CD4-positive, alpha-beta T cell (primary cell): Measurements from ENCODE around the gene GSTP1. TPM values are rescaled to one million over a fixed set of nuclear protein-coding genes. Genes with fewer than 3 reads are reported as not detected.
"Not testable (repeated sequence)": the region's sequence is repeated elsewhere in the genome, so short reads cannot be mapped to it uniquely, and the experiment has no call there.

Experiments
- ATAC-seq: fragments of 200-7000 bp; cut with Tn5 transposase; one replicate; pipeline ENCODE4 v1.10.0; 2022; ENCODE audit warnings: mild to moderate bottlenecking; ENCODE audit not compliant: poor library complexity
- CTCF ChIA-PET: fragments of 350-600 bp; sonication (Branson Sonifier 250); formaldehyde crosslinking; loops from one replicate; lab custom pipeline; 2021; ENCODE audit warnings: antibody characterized with exemption, inconsistent platforms; lab: Charles Lee
- POLR2A ChIA-PET: fragments of 350-600 bp; sonication (Branson Sonifier 250); formaldehyde crosslinking; loops from one replicate; lab custom pipeline; 2021; ENCODE audit warnings: antibody characterized with exemption, inconsistent platforms; lab: Charles Lee
- DNase-seq, 14 experiments: peaks; one replicate each; pipeline ENCODE4 v3.0.0-alpha.2; 2013 to 2020; ENCODE audit warnings: mixed read lengths in 2 of 14
- H3K27ac ChIP-seq, 2 donors: one replicate each; pipeline versions ENCODE4 v1.5.1 to v1.7.0; 2013; ENCODE audit warnings: low read length in 2 of 2, low read depth in 1 of 2, mild to moderate bottlenecking in 1 of 2
- H3K27me3 ChIP-seq, 2 experiments: 1 replicate in 1 of 2; 2 replicates in 1 of 2; pipeline versions ENCODE4 v1.6.1 to v1.7.0; 2013; ENCODE audit warnings: low read length in 2 of 2, control low read depth in 1 of 2, mild to moderate bottlenecking in 1 of 2, moderate library complexity in 1 of 2; ENCODE audit not compliant: insufficient read depth in 2 of 2, control insufficient read depth in 1 of 2
- H3K36me3 ChIP-seq: one replicate; pipeline ENCODE4 v1.6.1; 2013; ENCODE audit warnings: low read length, control low read depth; ENCODE audit not compliant: insufficient read depth
- H3K4me1 ChIP-seq: one replicate; pipeline ENCODE4 v1.6.1; 2013; ENCODE audit warnings: low read length, control low read depth; ENCODE audit not compliant: insufficient read depth
- H3K4me3 ChIP-seq: one replicate; pipeline ENCODE4 v1.5.1; 2013; ENCODE audit warnings: mild to moderate bottlenecking, low read length, moderate library complexity
- H3K9me3 ChIP-seq, 2 experiments: 1 replicate in 1 of 2; 2 replicates in 1 of 2; pipeline versions ENCODE4 v1.6.1 to v1.7.0; 2013; ENCODE audit warnings: low read length in 2 of 2, mild to moderate bottlenecking in 2 of 2, control low read depth in 1 of 2, moderate library complexity in 1 of 2; ENCODE audit not compliant: control insufficient read depth in 1 of 2, insufficient read depth in 1 of 2
- H3K27ac Mint-ChIP-seq: one replicate; pipeline ENCODE4 v1.8.0; 2020; ENCODE audit warnings: mixed read lengths
- H3K27me3 Mint-ChIP-seq: one replicate; pipeline ENCODE4 v1.8.0; 2021; ENCODE audit warnings: mixed read lengths
- H3K36me3 Mint-ChIP-seq: one replicate; pipeline ENCODE4 v1.8.0; 2021; ENCODE audit warnings: low read depth, mixed read lengths
- H3K4me1 Mint-ChIP-seq: one replicate; pipeline ENCODE4 v1.8.0; 2021; ENCODE audit warnings: low read depth, mixed read lengths
- H3K4me3 Mint-ChIP-seq: one replicate; pipeline ENCODE4 v1.8.0; 2020; ENCODE audit warnings: mild to moderate bottlenecking, mixed read lengths
- H3K9me3 Mint-ChIP-seq: one replicate; pipeline ENCODE4 v1.8.0; 2020; ENCODE audit warnings: mixed read lengths
- CTCF ChIP-seq: fragments of 200-600 bp; IDR thresholded peaks from one replicate; pipeline ENCODE4 v1.8.0; 2022; ENCODE audit warnings: antibody characterized with exemption, mild to moderate bottlenecking
- intact Hi-C, 2 experiments: fragments of 100-400 bp; cut with DNase I in 1 of 2; cut with micrococcal nuclease in 1 of 2; formaldehyde crosslinking; loops; one replicate each; pipeline versions ENCODE4 v1.15.1 to v1.9.0; 2023 to 2025; cut with DNase I, micrococcal nuclease
- total RNA-seq, 174 experiments: library from RNA in 2 of 174; stranded (reverse) in 2 of 174; gene quantifications; one replicate each; pipeline ENCODE4 v1.2.3 and lab custom pipeline; 2021 to 2026

GSTP1 gene
- total RNA-seq, 2 experiments from 2014 or later, result 60.1 to 62.8 TPM

- ChIA-PET POLR2A (no interaction called here), CTCF (no interaction called here)
- Mint-ChIP-seq H3K4me3 (peak overlapping the region; percentile 8), H3K4me1 (peaks cover 35% of the 10 kb centered on the region), H3K9me3 (no peaks in the 10 kb centered on the region), H3K36me3 (peaks cover 6% of the 10 kb centered on the region), H3K27ac (peak overlapping the region; percentile 29), H3K27me3 (no peaks in the 10 kb centered on the region)
- DNase-seq (no peak), ATAC-seq (no peak)
- intact Hi-C loops, result loop anchor here in 1 of 2 experiments (5.0 kb wide), 1 partner anchor 74 kb away; no protein-coding TSS in a partner anchor
- Histone ChIP-seq H3K9me3 (peaks cover 0 to 4% of the 10 kb centered on the region in 2 experiments), H3K4me3 (no peak overlapping the region), H3K36me3 (no peaks in the 10 kb centered on the region), H3K27ac (no peak overlapping the region), H3K27me3 (no peaks in the 10 kb centered on the region), H3K4me1 (peaks cover 25% of the 10 kb centered on the region)
- no peak for TF ChIP-seq CTCF
These were observed 3.1 kb downstream of the GSTP1 start for GRCh38 chr11:67586568-67587250.

GRCh38 chr11:67588136-67588503 lies 4.5 kb downstream of the GSTP1 start:
- no peaks in the 10 kb centered on the region for H3K27me3 ChIP-seq
- ATAC-seq, result no peak
- peaks cover 17% of the 10 kb centered on the region for H3K4me1 ChIP-seq
- DNase-seq, result no peak
- intact Hi-C loops, result loop anchor here in 1 of 2 experiments (5.0 kb wide), 1 partner anchor 76 kb away; no protein-coding TSS in a partner anchor
- H3K4me3 ChIP-seq, result no peak overlapping the region
- H3K27ac Mint-ChIP-seq, result peak overlapping the region; percentile 29
- no peak overlapping the region for H3K4me3 Mint-ChIP-seq
- no peaks in the 10 kb centered on the region for H3K36me3 ChIP-seq
- H3K27ac ChIP-seq, result no peak overlapping the region
- no peaks in the 10 kb centered on the region for H3K27me3 Mint-ChIP-seq
- no peak for TF ChIP-seq CTCF
- H3K36me3 Mint-ChIP-seq, result peaks cover 6% of the 10 kb centered on the region
- H3K9me3 ChIP-seq, result peaks cover 0 to 4% of the 10 kb centered on the region in 2 experiments
- peaks cover 23% of the 10 kb centered on the region for H3K4me1 Mint-ChIP-seq
- H3K9me3 Mint-ChIP-seq, result no peaks in the 10 kb centered on the region
- ChIA-PET POLR2A (no interaction called here), CTCF (interaction anchor here (1.3 kb wide), 1 partner anchor 16 kb away, joined by 4 read pairs; no protein-coding TSS in a partner anchor)

- H3K27me3 Mint-ChIP-seq, H3K4me3 ChIP-seq, ATAC-seq, H3K9me3 ChIP-seq, POLR2A ChIA-PET, DNase-seq, H3K4me3 Mint-ChIP-seq, H3K36me3 Mint-ChIP-seq, H3K27ac ChIP-seq, H3K27me3 ChIP-seq, H3K27ac Mint-ChIP-seq, H3K9me3 Mint-ChIP-seq, H3K36me3 ChIP-seq: not testable (repeated sequence)
- intact Hi-C loops, result loop anchor here in 1 of 2 experiments (5.0 kb wide), 1 partner anchor 77 kb away; no protein-coding TSS in a partner anchor
- H3K4me1 Mint-ChIP-seq, result peaks cover 19% of the 10 kb centered on the region
- CTCF ChIA-PET, result interaction anchor here (1.3 kb wide), 1 partner anchor 17 kb away, joined by 4 read pairs; no protein-coding TSS in a partner anchor
- peaks cover 14% of the 10 kb centered on the region for H3K4me1 ChIP-seq
These were observed 5.3 kb downstream of the GSTP1 start for GRCh38 chr11:67588899-67589415.
